Lower leg skin (tissue), 3 donors: Measurements from ENCODE around the gene SEPTIN8.

ENCODE experiments used
- CTCF ChIP-seq, 3 donors: fragments of 450-650 bp; IDR thresholded peaks; one replicate each; pipeline ENCODE4 v1.5.1; 2016; ENCODE audit warnings: antibody characterized with exemption in 3 of 3, mild to moderate bottlenecking in 3 of 3, moderate library complexity in 2 of 3
- POLR2A ChIP-seq, 2 donors: fragments of 450-650 bp; IDR thresholded peaks; one replicate each; pipeline ENCODE4 v1.6.1; 2016 to 2017; ENCODE audit warnings: antibody characterized with exemption in 2 of 2, mild to moderate bottlenecking in 1 of 2, moderate library complexity in 1 of 2

GRCh38 chr5:132817011-132817410 is 40.0 kb upstream of the SEPTIN8 start:
- TF ChIP-seq CTCF (IDR thresholded peaks at IDR 0.05) (no peak), POLR2A (IDR thresholded peaks at IDR 0.05) (no peak)
